Activated B cell treated with CpG ODN at 0.5 μM for 24 hours (primary cell): ENCODE measurements around the gene FFAR1. TPM values are rescaled to one million over a fixed set of nuclear protein-coding genes. Genes with fewer than 3 reads are reported as not detected.

Experiments
- ATAC-seq: fragments of 200-7000 bp; cut with Tn5 transposase; one replicate; pipeline ENCODE4 v1.10.0; 2021; ENCODE audit warnings: low read depth, mild to moderate bottlenecking, moderate library complexity
- CTCF ChIA-PET: fragments of 350-600 bp; sonication (Branson Sonifier 250); formaldehyde crosslinking; loops from one replicate; lab custom pipeline; 2021; ENCODE audit warnings: antibody characterized with exemption; lab: Charles Lee
- POLR2A ChIA-PET: fragments of 350-600 bp; sonication (Branson Sonifier 250); formaldehyde crosslinking; loops from one replicate; lab custom pipeline; 2021; ENCODE audit warnings: antibody characterized with exemption; lab: Charles Lee
- DNase-seq: peaks from one replicate; pipeline ENCODE4 v3.0.0; 2022
- H3K27ac Mint-ChIP-seq: one replicate; pipeline ENCODE4 v1.8.0; 2020; ENCODE audit warnings: mixed read lengths
- H3K27me3 Mint-ChIP-seq: one replicate; pipeline ENCODE4 v1.8.0; 2021; ENCODE audit warnings: mixed read lengths
- H3K36me3 Mint-ChIP-seq: one replicate; pipeline ENCODE4 v1.8.0; 2021; ENCODE audit warnings: low read depth, mixed read lengths
- H3K4me1 Mint-ChIP-seq: one replicate; pipeline ENCODE4 v1.8.0; 2021; ENCODE audit warnings: mixed read lengths
- H3K4me3 Mint-ChIP-seq: one replicate; pipeline ENCODE4 v1.8.0; 2020; ENCODE audit warnings: mild to moderate bottlenecking, mixed read lengths
- H3K9me3 Mint-ChIP-seq: one replicate; pipeline ENCODE4 v1.8.0; 2020; ENCODE audit warnings: mixed read lengths
- intact Hi-C: fragments of 100-400 bp; cut with micrococcal nuclease; formaldehyde crosslinking; loops from one replicate; pipeline ENCODE4 v1.15.1; 2024
- total RNA-seq: library from RNA; stranded (reverse); gene quantifications from 2 replicates; pipeline ENCODE4 v1.2.3, GENCODE V29; 2022
- TF ChIP-seq, protein P1 (sequence below): fragments of 200-600 bp; IDR thresholded peaks from one replicate; pipeline ENCODE4 v1.8.0; 2022; ENCODE audit warnings: antibody characterized with exemption, mild to moderate bottlenecking

Gene FFAR1
- total RNA-seq, 1 donor from 2014 or later: 6.0 TPM

DNA sequence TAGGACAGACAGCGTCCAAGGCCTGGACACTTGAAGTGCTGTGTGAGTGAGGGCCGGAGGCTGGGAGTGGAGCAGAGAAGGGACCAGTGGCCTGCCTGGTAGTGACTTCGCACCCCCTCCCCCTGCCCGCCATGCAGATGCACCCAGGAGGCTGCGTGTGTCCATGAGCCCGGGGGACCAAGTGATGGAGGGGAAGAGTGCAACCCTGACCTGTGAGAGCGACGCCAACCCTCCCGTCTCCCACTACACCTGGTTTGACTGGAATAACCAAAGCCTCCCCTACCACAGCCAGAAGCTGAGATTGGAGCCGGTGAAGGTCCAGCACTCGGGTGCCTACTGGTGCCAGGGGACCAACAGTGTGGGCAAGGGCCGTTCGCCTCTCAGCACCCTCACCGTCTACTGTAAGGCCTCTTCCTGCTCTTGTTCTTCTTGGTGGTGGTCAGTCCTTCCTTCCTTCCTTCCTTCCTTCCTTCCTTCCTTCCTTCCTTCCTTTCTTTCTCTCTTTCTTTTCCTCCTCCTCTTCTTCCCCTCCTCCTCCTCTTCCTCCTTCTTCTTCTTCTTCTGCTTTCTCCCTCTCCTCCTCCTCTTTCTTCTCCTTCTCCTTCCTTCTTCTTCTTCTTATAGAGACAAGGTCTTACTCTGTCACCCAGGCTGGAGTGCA is 6.0 kb upstream of the FFAR1 start:
- Mint-ChIP-seq H3K36me3 (peaks cover 92% of the 10 kb centered on the region), H3K27ac (peak overlapping the region; percentile 82), H3K4me1 (peaks cover 82% of the 10 kb centered on the region), H3K4me3 (no peak overlapping the region), H3K9me3 (no peaks in the 10 kb centered on the region), H3K27me3 (peaks cover 2% of the 10 kb centered on the region)
- CTCF ChIA-PET: no interaction called here
- ATAC-seq (no peak), DNase-seq (no peak)
- POLR2A ChIA-PET: interaction anchor here (1.2 to 2.9 kb wide), 4 partner anchors 8 to 36 kb away, joined by 3 to 23 read pairs (median 5); no protein-coding TSS in a partner anchor
- intact Hi-C loops: loop anchor here (10.0 kb wide), 1 partner anchor 277 kb away; no protein-coding TSS in a partner anchor
- TF ChIP-seq, protein P1, sequence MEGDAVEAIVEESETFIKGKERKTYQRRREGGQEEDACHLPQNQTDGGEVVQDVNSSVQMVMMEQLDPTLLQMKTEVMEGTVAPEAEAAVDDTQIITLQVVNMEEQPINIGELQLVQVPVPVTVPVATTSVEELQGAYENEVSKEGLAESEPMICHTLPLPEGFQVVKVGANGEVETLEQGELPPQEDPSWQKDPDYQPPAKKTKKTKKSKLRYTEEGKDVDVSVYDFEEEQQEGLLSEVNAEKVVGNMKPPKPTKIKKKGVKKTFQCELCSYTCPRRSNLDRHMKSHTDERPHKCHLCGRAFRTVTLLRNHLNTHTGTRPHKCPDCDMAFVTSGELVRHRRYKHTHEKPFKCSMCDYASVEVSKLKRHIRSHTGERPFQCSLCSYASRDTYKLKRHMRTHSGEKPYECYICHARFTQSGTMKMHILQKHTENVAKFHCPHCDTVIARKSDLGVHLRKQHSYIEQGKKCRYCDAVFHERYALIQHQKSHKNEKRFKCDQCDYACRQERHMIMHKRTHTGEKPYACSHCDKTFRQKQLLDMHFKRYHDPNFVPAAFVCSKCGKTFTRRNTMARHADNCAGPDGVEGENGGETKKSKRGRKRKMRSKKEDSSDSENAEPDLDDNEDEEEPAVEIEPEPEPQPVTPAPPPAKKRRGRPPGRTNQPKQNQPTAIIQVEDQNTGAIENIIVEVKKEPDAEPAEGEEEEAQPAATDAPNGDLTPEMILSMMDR: no peak

DNA sequence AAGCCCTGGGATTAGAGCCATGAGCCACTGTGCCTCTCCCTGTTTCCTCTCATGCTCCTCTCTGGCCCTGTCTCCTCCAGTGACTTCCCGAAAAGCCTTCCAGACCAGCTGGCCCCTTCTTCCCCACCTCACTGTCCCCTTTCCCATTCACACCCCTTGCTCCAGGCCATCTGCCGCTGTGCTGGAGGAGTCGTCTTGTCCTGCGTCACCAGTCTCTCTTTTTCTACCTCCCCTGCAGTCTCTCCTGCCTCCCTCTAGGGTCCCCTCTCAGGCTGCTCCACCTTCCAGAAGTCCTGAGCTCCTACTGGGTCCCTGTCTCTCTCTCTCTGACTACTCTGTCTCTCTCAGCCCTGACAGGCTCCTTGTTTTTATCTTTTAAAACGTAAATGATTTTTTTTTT is 5.3 kb upstream of the FFAR1 start:
- Mint-ChIP-seq H3K27ac (peak overlapping the region; percentile 82), H3K4me1 (peaks cover 82% of the 10 kb centered on the region), H3K27me3 (peaks cover 2% of the 10 kb centered on the region), H3K36me3 (peaks cover 92% of the 10 kb centered on the region), H3K9me3 (no peaks in the 10 kb centered on the region), H3K4me3 (no peak overlapping the region)
- DNase-seq (no peak), ATAC-seq (no peak)
- TF ChIP-seq, protein P1: no peak
- intact Hi-C loops: loop anchor here (10.0 kb wide), 1 partner anchor 278 kb away; no protein-coding TSS in a partner anchor
- POLR2A ChIA-PET: interaction anchor here (0.6 to 2.9 kb wide), 4 partner anchors 8 to 47 kb away, joined by 3 to 23 read pairs (median 5); no protein-coding TSS in a partner anchor
- CTCF ChIA-PET: no interaction called here

DNA sequence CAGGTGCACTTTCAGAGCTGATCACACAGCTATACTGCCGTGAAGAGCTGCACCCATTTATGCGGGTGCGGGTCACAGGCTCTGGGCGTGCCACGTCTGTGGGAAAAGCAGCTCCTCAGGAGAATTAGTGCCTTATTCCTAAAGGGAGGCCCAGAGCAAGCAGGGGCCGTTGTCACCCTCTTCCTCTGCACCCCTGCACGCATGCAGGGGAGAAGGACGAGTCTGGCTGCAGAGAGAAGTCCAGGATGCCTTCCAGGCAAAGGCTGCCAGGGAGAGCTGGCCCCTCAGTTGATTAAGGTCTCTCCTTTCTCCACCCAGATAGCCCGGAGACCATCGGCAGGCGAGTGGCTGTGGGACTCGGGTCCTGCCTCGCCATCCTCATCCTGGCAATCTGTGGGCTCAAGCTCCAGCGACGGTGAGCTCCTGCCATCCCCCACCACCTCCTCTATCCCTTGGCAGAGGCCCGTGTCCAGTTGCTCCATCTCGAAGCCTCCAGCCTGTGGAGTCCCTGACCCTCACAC is 3.1 kb upstream of the FFAR1 start:
- ATAC-seq (no peak), DNase-seq (peak; percentile 14)
- Mint-ChIP-seq H3K4me1 (peaks cover 93% of the 10 kb centered on the region), H3K4me3 (no peak overlapping the region), H3K27me3 (peaks cover 2% of the 10 kb centered on the region), H3K9me3 (no peaks in the 10 kb centered on the region), H3K36me3 (peaks cover 82% of the 10 kb centered on the region), H3K27ac (peak overlapping the region; percentile 98)
- CTCF ChIA-PET: interaction anchor here (2.4 kb wide), 1 partner anchor 14 kb away, joined by 7 read pairs; no protein-coding TSS in a partner anchor
- intact Hi-C loops: loop anchor here (5.0 to 10.0 kb wide), 2 partner anchors 280 to 368 kb away; no protein-coding TSS in a partner anchor
- TF ChIP-seq, protein P1: no peak
- POLR2A ChIA-PET: interaction anchor here (1.0 to 11.2 kb wide), 9 partner anchors 8 to 133 kb away, joined by 3 to 645 read pairs (median 26); partner anchors contain the start of genes CD22, HAMP and USF2

DNA sequence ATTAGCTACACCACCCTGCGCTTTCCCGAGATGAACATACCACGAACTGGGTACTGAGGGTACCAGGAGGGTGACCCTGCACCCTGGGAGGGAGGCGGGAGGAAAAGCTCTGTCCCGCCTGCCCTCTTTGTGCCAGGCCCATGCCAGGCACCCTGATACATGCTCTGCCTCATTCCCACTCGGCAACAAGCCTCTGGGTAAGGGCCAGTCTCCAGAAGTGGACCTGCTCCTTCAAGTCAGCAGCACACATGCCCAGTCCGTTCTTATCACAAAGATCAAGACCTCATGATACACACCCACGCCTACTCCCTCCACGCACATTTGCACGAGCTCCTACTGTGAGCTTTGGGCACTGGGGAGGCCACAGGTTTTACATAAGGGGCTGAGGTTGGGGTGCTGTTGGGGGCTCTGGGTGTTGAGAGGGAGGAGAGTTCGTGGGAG is 2.0 kb upstream of the FFAR1 start:
- H3K4me1 Mint-ChIP-seq: peaks cover 93% of the 10 kb centered on the region
- peaks cover 71% of the 10 kb centered on the region for H3K36me3 Mint-ChIP-seq
- ChIA-PET POLR2A (interaction anchor here (0.9 to 11.2 kb wide), 11 partner anchors 14 to 204 kb away, joined by 3 to 645 read pairs (median 23); partner anchors contain the start of genes CD22, HAMP and USF2), CTCF (interaction anchor here (0.8 to 2.4 kb wide), 2 partner anchors 11 to 15 kb away, joined by 5 to 7 read pairs; no protein-coding TSS in a partner anchor)
- intact Hi-C loops: loop anchor here (2.0 to 10.0 kb wide), 3 partner anchors 205 to 367 kb away; no protein-coding TSS in a partner anchor
- DNase-seq (no peak), ATAC-seq (no peak)
- TF ChIP-seq, protein P1: no peak
- peak overlapping the region; percentile 74 for H3K4me3 Mint-ChIP-seq
- H3K27ac Mint-ChIP-seq: peak overlapping the region; percentile 98
- H3K27me3 Mint-ChIP-seq: peaks cover 2% of the 10 kb centered on the region
- H3K9me3 Mint-ChIP-seq: no peaks in the 10 kb centered on the region
